GM18519 (cell line): ENCODE data around the gene STAT4.

Experiments
- ATAC-seq: cut with Tn5 transposase; IDR thresholded peaks from one replicate; pipeline ENCODE4 v1.9.1; 2021; ENCODE audit warnings: mild to moderate bottlenecking, moderate library complexity; ENCODE audit not compliant: unreplicated experiment, low FRiP score

STAT4 gene

DNA sequence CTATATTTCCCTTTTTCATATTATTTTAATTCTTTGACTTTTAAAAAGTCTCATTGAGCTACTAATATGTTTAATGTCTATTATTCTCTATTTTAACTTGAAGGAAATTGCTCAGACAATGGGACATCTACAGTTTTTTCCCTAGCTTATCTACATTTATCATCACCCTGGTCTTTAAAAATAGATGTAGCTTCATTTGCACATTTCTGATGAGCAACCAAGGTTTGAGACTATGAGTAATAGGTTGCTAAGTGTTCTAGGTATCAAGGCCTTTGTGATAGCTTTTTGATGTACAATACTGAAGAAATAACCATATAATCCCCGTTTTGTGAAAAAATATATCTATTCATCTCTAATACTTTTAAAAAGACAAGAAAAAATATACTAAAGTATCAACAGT lies 47.0 kb downstream of the STAT4 start:
- no peak for ATAC-seq

- ATAC-seq = no peak
These were observed 50.6 kb downstream of the STAT4 start for GRCh38 chr2:191100216-191100615.

GRCh38 chr2:191087311-191087710 lies 63.5 kb downstream of the STAT4 start:
- ATAC-seq = no peak

- no peak for ATAC-seq
These were observed 64.1 kb downstream of the STAT4 start for GRCh38 chr2:191086706-191087105.

GRCh38 chr2:191083540-191083939 lies 67.3 kb downstream of the STAT4 start:
- no peak for ATAC-seq

DNA sequence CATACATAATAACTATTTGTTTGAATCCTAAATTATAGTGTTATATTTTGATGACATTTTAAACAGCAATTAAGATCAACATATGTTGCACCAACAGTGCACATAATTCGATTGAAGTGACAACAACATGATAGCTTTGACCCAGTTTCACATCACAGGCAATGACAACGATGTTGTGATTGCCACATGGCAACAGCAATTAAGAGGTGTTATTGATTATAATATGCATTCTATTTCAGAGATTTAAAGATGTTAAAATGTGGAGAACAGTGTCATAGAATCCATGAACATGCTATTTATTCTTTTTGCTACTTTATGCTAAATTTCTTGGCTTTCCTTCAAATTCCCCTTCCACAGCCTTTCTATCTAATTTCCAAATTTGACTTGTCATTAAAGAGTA lies 68.5 kb downstream of the STAT4 start:
- ATAC-seq = no peak

GRCh38 chr2:191081411-191082155 lies 69.2 kb downstream of the STAT4 start:
- no peak for ATAC-seq

- ATAC-seq = no peak
These were observed 72.5 kb downstream of the STAT4 start for GRCh38 chr2:191078165-191078867.

DNA sequence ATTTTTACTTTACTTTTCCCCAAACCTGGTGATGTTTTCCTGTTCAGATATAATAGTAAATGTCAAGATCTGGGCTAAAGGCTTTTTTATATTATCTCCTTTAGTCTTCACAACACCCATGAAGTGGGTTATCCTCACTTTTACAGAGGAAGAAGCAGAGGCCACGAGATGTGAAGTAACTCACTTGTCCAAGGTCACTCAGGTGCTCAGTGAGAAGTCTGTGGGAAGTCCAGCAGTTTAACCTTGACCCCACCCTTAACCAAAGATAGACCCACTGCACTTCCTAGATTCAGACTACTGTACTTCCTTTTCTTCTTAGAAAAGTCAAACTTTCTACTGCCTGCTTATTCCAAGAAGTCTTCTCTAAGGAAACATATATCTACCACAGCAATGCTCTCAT lies 80.5 kb downstream of the STAT4 start:
- ATAC-seq = no peak

DNA sequence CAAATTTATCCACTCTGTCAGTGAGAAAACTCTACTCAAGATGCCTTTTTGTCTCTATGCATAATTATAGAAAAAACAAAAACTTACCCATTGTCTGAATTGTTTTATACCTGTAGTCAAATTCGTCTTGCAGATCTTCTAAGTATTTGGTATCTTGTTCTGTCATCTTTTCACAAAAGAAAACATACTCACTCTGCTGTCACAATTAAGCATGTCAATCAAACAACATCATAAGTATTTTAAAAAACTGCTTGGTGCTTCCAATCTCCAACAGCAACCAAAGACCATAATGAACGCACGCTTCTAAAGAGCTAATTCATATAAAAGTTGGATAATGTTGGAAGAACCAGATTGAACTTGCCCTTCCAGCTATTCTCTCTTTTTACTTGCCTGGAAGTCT lies 81.2 kb downstream of the STAT4 start:
- ATAC-seq = no peak

DNA sequence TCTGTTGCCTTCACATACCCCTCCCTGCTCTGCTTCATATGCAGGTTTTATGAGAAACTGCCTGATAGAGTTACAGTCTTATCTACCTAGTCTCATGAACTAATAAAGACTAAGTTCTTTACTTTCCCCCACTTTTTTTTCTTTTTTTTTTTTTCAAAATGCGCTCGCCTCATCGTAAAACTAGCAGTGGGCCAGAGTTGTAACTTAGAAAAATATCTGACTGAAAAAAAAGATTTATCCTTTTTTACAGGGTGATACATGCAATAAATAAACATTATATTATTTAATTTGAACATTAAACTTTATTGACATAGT lies 83.9 kb downstream of the STAT4 start:
- no peak for ATAC-seq

GRCh38 chr2:191066197-191066918 lies 84.4 kb downstream of the STAT4 start:
- no peak for ATAC-seq

DNA sequence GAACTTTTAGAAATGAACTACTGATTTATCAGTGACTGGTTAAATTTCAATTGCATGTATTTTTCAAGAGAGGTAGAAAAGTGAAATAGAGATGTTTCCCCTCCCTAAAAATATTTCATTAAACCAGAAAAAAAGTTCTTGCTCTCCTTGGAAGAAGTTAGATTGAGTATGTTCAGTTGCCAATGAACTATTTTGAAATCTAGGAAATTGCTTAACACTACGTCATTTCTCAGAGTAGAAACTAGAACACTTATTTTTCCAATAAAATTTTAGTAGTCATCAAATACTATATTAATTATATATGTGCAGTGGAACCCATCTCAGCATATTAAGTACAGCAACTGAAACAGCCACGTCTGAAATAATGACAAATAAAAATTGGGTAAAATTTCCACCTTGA lies 85.0 kb downstream of the STAT4 start:
- ATAC-seq = no peak

DNA sequence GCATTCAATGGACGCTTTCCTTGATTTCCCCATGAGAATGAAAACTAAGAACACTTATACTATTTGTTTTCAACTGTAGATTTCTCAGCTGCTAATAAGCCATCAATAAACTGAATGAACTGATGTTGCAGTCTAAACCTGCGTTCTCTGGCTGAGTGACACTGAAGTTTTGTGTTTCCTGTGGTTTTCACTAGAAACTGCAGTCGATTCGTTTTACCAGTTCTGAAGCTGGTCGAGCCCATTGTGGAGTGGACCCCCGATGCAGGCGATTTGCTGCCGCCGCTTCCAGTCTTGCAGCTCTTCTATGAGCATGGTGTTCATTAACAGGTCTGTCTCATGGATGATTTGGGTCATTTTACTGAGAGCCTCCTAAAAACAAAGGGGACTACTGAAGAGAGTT lies 86.2 kb downstream of the STAT4 start:
- ATAC-seq = no peak

DNA sequence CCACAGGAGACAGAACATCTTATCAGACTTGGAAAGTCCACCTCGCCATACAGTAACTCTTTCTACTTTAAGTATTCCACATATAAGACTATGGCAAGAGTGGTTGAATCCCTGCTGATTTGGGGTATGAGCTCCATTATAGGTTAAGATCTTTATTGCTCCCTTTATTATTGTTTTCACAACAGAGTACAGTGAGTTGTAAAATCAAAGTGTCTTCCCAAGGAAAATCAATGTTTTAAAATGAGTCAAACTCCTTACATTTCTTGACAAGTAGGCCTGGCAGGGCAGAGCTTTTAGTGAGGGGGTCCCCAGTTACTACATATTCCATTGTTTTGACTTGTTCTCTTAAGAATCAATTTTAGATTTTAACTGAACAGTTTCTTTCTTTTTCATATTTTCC lies 87.2 kb downstream of the STAT4 start:
- ATAC-seq = no peak

- no peak for ATAC-seq
These were observed 89.3 kb downstream of the STAT4 start for GRCh38 chr2:191061381-191061980.

DNA sequence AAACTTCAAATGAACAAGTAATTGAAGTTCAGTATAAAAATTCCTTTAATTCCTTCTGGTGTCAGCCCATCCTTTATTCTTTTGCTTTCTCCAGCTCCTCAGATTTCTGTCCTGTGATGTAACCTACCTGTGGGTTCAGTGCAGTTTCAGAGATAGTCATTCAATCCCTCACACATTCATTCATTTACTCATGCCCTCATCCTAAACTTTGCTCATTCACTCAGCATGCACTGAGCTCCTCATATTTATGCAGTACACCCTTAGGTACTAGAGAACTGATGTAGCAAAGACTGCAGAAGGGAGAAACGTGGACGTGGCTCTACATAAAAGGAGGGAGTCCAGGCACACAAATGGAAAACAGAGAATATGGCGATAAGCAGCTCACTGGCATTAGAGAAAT lies 91.5 kb downstream of the STAT4 start:
- no peak for ATAC-seq

DNA sequence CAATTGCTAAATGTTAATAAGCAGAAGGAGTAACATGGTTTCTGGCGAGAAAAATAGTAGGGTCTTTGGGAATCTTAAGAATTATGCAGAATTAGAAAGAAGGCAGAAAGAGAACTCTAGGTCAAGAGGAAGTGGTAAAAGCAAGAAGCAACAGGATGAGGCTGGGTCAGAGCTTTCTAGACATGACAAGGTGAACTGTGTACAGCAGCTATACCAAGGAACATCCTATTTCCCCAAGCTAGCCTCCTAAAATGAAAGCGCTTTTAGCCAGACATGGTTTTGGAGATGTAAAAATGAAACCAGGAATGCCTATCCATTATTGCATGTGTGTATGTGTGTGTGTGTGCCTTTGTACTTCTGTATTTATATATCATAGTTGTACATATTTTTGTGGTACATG lies 94.6 kb downstream of the STAT4 start:
- no peak for ATAC-seq

DNA sequence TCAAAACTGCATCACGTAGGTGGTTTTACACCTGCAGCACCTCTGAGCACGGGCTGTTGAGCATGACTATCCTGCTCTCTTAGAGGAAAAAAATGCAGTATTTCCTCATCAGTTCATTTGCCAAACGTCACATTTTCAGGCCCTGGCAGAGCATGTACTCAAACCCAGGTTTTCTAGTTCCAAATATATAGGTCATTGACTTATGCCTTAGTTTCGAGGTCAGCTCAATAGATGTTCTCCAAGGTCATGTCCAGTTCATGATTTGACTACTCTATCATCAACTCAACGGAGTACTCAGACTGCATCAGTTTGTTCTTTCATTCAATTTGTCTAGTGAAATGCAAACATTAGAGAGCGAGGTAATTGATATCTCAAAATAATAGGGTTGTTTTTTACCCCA lies 97.5 kb downstream of the STAT4 start:
- no peak for ATAC-seq

- ATAC-seq = no peak
These were observed 98.7 kb downstream of the STAT4 start for GRCh38 chr2:191051825-191052778.
